Right renal cortex interstitium (tissue), 3 donors: ENCODE results near the gene SH3TC2. TPM values are rescaled to one million over a fixed set of nuclear protein-coding genes. Genes with fewer than 3 reads are reported as not detected.

Source experiments
- DNase-seq, 3 donors: peaks; one replicate each; pipeline ENCODE4 v3.0.0-alpha.2; 2013; ENCODE audit warnings: low read depth in 3 of 3, low spot score in 2 of 3
- polyA plus RNA-seq, 3 donors: library from polyadenylated mRNA; unstranded; fragments of 120-200 nt; gene quantifications; one replicate each; pipeline ENCODE4 v1.2.1, GENCODE V29; 2013; ENCODE audit not compliant: insufficient read length in 3 of 3

Gene SH3TC2
- polyA plus RNA-seq, 3 donors: 0.75 to 0.88 (median 0.80) TPM

- no peak for DNase-seq
Observed at GRCh38 chr5:149062371-149063016, 368 bp downstream of the SH3TC2 start.

GRCh38 chr5:149061341-149061740 is 1.5 kb downstream of the SH3TC2 start:
- no peak for DNase-seq

DNA sequence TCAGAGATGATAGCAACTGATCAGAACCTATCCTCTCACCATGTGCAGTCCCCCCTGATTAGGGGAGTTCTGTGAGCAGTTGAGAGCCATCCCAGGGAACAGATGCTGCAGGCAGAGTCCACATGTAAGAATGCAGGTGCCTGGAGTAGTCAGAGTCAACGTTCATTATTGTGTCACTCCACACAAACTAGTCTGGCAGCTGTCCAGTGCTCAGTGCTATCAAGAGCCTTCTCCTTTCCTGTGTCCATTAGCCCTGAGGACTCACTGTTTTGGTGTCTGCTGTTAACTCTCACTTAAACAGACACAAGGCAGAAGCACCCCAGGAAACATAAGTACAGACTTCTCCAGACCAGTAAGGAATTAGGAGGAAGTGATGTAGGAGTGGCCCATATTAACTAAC is 2.5 kb downstream of the SH3TC2 start:
- no peak for DNase-seq

DNA sequence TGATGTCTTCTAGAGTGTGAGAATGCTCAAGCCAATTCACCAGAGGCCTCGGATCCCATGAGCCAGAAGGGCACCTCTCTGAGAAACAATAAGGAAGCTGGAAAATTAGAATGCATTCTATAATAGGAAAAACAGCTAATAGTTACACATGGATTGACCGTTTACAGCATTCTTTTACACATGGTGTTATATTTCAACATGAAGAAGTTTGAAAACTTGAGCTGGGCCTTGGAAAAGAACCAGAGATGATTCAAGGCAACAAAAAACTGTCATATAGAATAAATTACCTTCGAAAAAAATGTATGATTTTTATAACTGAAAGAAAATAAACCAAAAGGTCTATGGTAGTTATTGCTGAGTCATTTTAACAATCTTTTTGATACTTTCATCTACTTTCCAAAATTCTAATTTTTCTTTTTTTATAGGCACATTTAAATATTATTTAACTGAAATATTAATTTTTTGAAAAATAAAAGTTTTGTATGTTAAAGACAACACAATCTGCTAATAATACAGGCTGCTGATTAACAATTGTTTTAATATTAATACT is 6.2 kb downstream of the SH3TC2 start:
- DNase-seq: no peak

DNA sequence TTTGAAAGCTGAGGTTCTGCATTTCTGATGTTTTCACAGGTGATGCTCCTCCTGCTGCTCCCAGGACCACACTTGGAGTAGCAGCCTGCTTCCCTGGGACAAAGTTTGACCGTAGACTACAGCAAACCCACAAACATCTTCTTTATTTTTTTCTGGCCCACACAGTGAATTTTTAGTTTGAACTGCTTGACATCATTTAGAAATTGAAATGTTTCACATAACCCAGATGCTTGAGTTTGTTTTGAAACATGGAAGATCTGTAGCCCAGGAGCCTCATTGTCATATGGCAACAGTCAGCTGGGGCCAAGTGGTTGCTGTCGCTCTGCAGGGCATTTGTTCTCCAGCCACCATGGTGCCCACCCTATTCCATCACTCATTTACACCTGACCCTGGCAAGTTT is 8.4 kb downstream of the SH3TC2 start:
- no peak for DNase-seq

DNA sequence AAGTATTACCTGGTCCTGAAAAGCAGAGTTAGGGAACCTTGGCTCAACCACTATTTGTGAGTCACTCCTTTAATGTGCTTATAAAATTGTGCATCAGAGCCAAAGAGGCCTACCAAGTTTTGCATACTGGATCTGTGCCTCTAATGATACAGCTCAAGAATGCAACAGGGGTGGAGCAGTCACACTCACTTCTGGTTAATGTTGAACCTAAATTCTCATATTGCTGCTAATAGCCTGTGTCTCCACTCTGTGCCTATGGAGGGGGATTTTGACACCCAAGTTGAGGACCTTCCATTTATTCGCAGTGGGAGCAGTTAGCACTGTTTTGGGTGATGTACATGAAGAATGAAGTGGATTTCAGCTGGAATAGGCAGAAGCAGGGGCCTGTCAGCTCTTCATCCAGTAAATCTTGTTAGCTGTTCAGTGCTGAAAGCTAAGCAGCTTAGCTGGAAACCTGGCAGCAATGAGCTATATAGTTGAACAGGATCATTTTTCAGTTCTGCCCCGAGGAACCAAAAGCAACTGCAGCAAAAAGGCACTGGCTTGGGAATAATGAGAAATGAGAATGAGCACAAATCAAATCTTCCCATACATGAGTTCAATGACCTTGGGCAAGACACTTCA is 9.7 kb downstream of the SH3TC2 start:
- no peak for DNase-seq

- no peak for DNase-seq
Observed at GRCh38 chr5:149049371-149049781, 13.5 kb downstream of the SH3TC2 start.

GRCh38 chr5:149048811-149049210 is 14.1 kb downstream of the SH3TC2 start:
- DNase-seq: no peak

DNA sequence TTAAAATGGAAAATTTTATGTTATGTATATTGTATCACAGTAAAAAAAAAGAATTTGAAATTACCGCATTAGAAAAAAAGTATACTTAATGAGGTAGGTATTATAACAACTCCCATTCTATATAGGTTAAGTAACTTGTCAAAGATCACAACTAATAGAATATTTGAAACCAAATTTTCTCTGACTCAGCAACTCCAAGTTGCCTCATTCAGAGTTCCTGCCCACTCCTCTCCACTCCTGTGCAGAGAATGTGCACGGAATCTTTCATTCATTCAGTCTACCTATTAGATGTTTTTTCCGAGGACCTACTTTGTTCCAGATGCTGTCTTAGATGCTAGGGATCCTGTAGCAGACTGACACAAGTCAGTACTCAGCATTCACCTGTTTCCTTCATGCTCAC is 15.4 kb downstream of the SH3TC2 start:
- no peak for DNase-seq

- DNase-seq: no peak
Observed at GRCh38 chr5:149046196-149046829, 16.5 kb downstream of the SH3TC2 start.

GRCh38 chr5:149045089-149045460 is 17.8 kb downstream of the SH3TC2 start:
- DNase-seq: no peak

DNA sequence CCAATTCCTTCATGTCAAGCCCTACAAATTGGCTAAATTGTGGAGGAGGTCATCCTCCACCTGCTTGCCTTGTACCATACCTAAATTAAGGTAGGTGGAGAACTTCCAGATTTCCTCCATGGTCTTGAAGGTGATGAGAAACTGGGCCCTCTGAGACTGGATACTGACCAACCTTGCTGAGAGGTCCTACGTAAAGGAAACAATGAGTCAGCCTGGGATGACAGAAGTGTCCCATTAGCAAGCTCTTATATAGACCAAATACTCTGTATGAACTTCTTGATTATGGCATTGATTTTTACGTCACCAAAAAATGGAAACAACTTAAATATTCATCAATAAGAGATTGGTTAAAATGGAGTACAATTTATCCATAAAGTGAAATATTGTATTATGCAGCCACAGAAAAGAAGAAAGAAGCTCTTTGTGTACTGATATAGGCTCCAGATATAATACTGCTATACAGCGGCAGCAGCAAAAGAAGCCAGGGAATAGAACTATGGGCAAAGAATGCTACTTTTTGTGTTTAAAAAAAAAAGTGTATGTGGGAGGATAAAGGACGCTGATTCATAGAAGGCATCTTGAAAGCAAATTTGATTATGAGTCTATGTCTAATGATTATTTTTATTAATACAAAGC is 18.3 kb downstream of the SH3TC2 start:
- no peak for DNase-seq

GRCh38 chr5:149043641-149044040 is 19.2 kb downstream of the SH3TC2 start:
- no peak for DNase-seq

DNA sequence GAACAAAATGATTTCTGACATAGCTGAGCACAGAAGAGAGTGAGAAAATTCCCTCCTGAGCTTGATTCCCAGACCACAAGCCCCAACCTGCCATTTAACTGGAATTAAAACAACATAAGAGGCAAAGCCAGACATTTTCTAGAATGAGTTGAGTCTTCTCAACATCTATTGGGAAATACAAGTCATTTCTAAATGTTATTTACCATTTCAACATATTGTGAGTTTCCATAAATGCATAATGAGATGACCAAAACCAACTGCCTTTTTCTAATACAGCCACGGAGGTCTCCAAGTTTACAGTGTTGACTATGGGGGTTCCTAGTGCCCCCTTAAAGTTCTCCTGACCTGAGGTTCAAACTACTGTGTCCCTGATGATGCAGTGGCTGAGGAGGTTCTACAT is 20.0 kb downstream of the SH3TC2 start:
- no peak for DNase-seq

DNA sequence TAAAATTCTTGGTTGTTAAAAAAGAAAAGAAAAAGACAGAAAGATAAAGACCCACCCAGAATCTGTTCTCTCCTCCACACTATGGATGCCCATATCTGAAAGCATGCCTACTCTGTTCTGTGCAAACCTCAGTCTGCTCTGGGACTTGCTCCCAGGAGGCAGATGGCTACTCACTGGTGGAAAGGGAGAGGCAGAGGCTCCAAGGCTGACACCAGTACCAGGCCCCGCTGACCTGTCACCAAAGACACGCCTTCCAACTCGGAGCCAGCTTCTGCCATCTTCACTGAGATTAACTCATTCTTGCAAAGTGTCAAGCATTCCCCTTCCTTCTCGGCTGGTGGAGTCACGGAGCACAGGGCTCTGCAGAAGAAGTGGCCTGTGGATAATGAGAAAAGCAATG is 21.6 kb downstream of the SH3TC2 start:
- no peak for DNase-seq

DNA sequence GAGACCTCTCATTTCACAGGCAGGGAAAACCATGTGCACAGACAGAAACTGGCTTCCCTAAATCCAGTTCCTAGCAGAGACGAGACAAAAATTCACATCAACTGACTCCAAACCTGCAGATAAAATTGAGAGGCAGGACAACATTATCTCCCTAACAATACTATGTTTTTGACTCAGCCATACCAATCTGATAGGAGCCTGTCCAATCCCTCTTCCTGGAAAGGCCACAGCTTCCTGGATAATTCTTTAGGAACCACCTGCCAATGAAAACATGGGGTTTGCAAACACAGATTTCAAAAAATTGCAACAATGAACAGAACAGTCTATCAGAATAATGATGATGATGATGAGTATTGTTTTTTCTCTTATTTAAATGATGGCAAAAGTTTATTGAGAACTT is 22.4 kb downstream of the SH3TC2 start:
- no peak for DNase-seq

GRCh38 chr5:149039506-149039905 is 23.4 kb downstream of the SH3TC2 start:
- DNase-seq: no peak

DNA sequence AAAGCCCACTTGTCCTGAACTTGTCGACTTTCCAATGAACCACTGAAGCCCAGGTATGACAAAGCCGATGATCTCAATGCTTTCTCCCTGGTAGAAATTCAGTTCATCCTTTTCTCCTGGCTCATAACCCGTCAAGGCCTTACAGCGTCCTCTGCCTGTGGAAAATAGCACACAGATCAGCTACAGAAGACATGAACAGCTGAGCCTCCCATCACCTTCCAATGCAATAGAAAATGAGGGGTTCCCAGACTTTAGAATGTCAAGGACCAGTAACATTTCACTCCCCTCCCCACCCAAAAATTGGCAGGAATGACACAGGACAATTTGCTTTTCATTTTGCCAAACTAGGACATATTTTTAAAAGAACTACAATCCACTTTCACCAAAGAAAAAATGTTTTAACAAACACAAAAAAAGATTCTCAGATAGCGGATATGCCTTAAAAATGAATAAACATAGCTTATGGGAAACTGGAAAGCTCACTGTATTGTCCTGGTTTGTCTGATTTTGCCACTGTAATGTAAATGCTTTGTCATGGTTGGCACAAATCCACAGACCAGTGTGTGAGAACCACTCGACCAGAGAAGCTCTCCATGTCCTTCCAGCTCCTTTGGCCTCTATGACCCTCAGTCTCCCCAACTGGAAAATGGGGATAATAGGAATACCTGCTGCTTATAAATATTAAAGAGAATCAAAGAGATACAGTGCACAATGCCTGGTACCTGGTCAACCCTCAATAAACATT is 24.4 kb downstream of the SH3TC2 start:
- DNase-seq: no peak

- DNase-seq: no peak
Observed at GRCh38 chr5:149037817-149038216, 25.0 kb downstream of the SH3TC2 start.

- no peak for DNase-seq
Observed at GRCh38 chr5:149036970-149037369, 25.9 kb downstream of the SH3TC2 start.

GRCh38 chr5:149036168-149036567 is 26.7 kb downstream of the SH3TC2 start:
- DNase-seq: no peak
